Progenitor cell of endocrine pancreas (in vitro differentiated cells): ENCODE results near the gene C19orf25. TPM values are rescaled to one million over a fixed set of nuclear protein-coding genes. Genes with fewer than 3 reads are reported as not detected.
A peak's percentile ranks its signal among the peaks of the same experiment; 100 is the strongest.

Experiments
- DNase-seq: peaks from one replicate; pipeline ENCODE4 v3.0.0; 2021; ENCODE audit warnings: low spot score; ENCODE audit not compliant: unreplicated experiment
- H3K27ac Mint-ChIP-seq: 2 replicates; pipeline ENCODE4 v1.8.0; 2021; ENCODE audit warnings: mild to moderate bottlenecking, moderate library complexity, mixed read lengths
- H3K27me3 Mint-ChIP-seq: 2 replicates; pipeline ENCODE4 v1.8.0; 2021; ENCODE audit warnings: mixed read lengths
- H3K36me3 Mint-ChIP-seq: 2 replicates; pipeline ENCODE4 v1.8.0; 2022; ENCODE audit warnings: mixed read lengths; ENCODE audit not compliant: insufficient read depth
- H3K4me1 Mint-ChIP-seq: 2 replicates; pipeline ENCODE4 v1.8.0; 2021; ENCODE audit warnings: low read depth, mixed read lengths
- H3K4me3 Mint-ChIP-seq: 2 replicates; pipeline ENCODE4 v1.8.0; 2021; ENCODE audit warnings: low read depth, mild to moderate bottlenecking, moderate library complexity, mixed read lengths
- H3K9me3 Mint-ChIP-seq: 2 replicates; pipeline ENCODE4 v1.8.0; 2021; ENCODE audit warnings: low read depth, mixed read lengths
- CTCF ChIP-seq: fragments of 200-600 bp; sonication (generic); IDR thresholded peaks from one replicate; pipeline ENCODE4 v1.5.0; 2021; ENCODE audit warnings: antibody characterized with exemption, mild to moderate bottlenecking; ENCODE audit not compliant: unreplicated experiment
- total RNA-seq: library from RNA; stranded (reverse); gene quantifications from 2 replicates; pipeline ENCODE4 v1.2.1, GENCODE V29; 2021

The C19orf25 gene
- total RNA-seq, 1 donor from 2014 or later, result 31.3 TPM

DNA sequence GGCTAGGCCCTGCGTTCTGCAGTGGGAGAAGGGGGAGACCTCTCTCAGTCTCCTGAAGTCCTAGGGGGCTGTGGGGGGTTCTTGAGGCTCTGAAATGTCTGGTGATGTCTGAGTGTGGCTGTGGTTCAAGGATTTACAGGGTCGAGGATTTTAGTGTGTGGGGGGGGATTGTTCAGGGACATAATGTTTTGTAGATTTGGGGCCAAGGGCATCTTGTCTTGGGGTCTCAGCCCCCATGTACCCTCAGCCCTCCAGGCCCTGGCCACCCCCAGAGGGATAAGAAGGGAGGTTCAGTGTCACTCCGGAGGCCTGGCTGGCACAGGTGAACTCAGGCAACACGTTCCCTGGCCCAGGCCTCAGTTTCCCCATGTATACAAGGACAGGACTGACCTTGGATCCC lies 31.5 kb downstream of the C19orf25 start:
- H3K27me3 Mint-ChIP-seq, result peaks cover 34% of the 10 kb centered on the region
- H3K27ac Mint-ChIP-seq, result no peak overlapping the region
- DNase-seq, result no peak
- H3K4me3 Mint-ChIP-seq, result peak overlapping the region; percentile 54
- no peaks in the 10 kb centered on the region for H3K9me3 Mint-ChIP-seq
- TF ChIP-seq CTCF, result no peak
- H3K36me3 Mint-ChIP-seq, result peaks cover 3% of the 10 kb centered on the region
- no peaks in the 10 kb centered on the region for H3K4me1 Mint-ChIP-seq

GRCh38 chr19:1446713-1447481 lies 32.1 kb downstream of the C19orf25 start:
- Mint-ChIP-seq H3K27ac (no peak overlapping the region), H3K4me3 (peak overlapping the region; percentile 54), H3K36me3 (peaks cover 8% of the 10 kb centered on the region), H3K9me3 (no peaks in the 10 kb centered on the region), H3K4me1 (no peaks in the 10 kb centered on the region), H3K27me3 (peaks cover 34% of the 10 kb centered on the region)
- DNase-seq, result no peak
- TF ChIP-seq CTCF, result no peak

- no peak overlapping the region for H3K27ac Mint-ChIP-seq
- H3K27me3 Mint-ChIP-seq, result peaks cover 32% of the 10 kb centered on the region
- no peaks in the 10 kb centered on the region for H3K9me3 Mint-ChIP-seq
- DNase-seq, result no peak
- no peak for TF ChIP-seq CTCF
- H3K36me3 Mint-ChIP-seq, result peaks cover 12% of the 10 kb centered on the region
- no peak overlapping the region for H3K4me3 Mint-ChIP-seq
- H3K4me1 Mint-ChIP-seq, result no peaks in the 10 kb centered on the region
Observed at GRCh38 chr19:1445932-1446712, 32.9 kb downstream of the C19orf25 start.

DNA sequence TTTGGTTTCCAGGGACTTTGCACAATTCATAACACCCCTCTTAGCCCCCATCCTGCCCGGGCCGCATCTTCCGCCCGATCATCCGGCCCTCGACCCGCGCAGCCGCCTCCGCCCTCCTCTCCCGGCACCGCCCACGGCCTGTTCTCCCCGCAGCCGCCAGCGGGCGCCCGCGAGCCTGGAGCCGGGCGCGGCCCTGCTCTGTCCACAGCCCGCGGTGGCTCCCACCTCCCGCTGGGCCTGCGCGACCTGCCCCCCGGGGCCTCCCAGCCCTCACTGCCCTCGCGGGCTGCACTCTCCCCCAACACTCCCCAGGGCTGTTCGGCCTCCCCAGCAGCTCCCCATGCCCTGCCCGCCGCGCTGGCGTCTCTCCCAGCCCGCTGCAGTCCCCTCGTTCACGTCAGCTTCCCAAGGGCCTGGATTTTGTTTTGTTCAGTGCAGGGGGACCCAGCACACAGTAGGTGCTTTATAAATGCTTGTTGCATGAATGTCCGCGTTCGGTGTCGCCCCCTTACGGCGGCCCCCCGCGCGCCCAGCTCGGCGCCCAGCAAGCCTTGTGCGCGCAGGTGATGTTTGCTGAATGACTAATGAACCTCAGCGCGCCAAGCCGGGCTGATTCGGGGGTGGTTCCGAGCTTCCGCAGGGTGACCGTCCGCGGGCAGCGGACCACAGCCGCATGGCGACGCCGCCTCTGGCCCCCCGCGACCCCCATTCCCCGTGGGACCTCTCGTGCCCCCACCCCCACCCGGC lies 33.7 kb downstream of the C19orf25 start:
- DNase-seq, result peak; percentile 73
- Mint-ChIP-seq H3K27ac (no peak overlapping the region), H3K4me3 (peak overlapping the region; percentile 44), H3K4me1 (peaks cover under 1% of the 10 kb centered on the region), H3K27me3 (peaks cover 24% of the 10 kb centered on the region), H3K36me3 (peaks cover 14% of the 10 kb centered on the region), H3K9me3 (no peaks in the 10 kb centered on the region)
- TF ChIP-seq CTCF, result peak; percentile 90
